GM18868 (cell line): ENCODE results near the gene MRPS24.
"Not testable (repeated sequence)": the region's sequence is repeated elsewhere in the genome, so short reads cannot be mapped to it uniquely, and the experiment has no call there.

Source experiments
- ATAC-seq: cut with Tn5 transposase; IDR thresholded peaks from one replicate; pipeline ENCODE4 v1.9.1; 2021; ENCODE audit warnings: mild to moderate bottlenecking, moderate library complexity; ENCODE audit not compliant: unreplicated experiment

The MRPS24 gene

DNA sequence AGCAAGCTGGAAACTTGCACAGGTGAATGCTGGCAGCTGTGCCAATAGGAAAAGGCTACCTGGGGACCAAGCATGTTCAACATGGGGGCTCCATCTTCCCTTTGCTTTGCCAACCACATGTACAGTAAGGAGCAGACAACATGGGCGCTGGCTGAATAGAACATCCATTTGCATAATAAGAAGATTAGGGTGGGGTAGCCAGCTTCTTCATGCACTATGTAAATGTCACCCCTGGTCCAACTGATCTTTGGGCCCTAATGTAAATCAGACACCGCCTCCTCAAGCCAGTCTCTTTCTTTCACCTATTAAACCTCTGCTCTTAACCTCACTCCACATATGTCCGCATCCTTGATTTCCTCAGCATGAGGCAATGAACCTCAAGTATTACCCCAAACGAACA, 26.0 kb downstream of the MRPS24 start:
- no peak for ATAC-seq

- no peak for ATAC-seq
Measured at GRCh38 chr7:43838201-43838658, 31.1 kb downstream of the MRPS24 start.

- peak; percentile 33 for ATAC-seq
Measured at GRCh38 chr7:43834463-43835251, 34.7 kb downstream of the MRPS24 start.

DNA sequence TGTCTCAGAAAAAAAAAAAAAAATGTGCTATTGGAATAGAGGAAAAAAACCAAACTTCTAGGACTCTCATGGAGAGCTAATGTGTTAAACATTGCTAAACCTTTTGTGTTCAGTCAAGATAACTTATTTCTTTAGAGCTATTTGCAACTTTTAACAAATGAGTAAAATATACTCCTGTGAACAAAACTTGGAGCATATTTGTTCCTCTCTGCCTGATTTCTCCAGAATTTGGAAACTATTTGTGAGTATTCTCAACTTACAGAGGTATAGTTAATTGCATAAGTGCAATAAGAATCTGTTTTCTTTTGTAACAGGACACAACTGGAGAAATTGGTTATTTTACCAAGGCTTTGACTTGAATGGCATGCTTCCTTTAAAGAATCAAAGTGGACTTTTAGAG, 38.4 kb downstream of the MRPS24 start:
- not testable (repeated sequence) for ATAC-seq

GRCh38 chr7:43825391-43825808, 43.9 kb downstream of the MRPS24 start:
- no peak for ATAC-seq

DNA sequence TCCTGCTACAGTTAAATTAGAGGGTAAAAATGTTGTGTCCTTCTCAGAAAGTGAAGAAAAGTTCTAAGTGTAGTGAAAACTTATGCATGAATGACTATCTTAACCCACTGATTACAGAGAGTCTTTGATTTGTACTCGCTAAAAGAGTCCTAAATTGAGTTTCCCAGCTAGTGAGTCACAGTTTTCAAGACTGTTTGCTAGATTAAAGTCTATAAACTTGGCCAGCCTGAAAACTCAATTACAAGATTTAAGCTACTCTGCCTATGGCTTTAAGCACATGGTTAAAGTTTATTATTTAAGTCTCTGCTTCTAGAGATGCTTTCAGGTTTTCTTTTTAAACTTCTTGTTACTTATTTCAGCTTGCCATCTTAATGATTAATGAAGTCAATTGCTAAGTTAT, 44.4 kb downstream of the MRPS24 start:
- no peak for ATAC-seq

- not testable (repeated sequence) for ATAC-seq
Measured at GRCh38 chr7:43824513-43824912, 44.8 kb downstream of the MRPS24 start.

DNA sequence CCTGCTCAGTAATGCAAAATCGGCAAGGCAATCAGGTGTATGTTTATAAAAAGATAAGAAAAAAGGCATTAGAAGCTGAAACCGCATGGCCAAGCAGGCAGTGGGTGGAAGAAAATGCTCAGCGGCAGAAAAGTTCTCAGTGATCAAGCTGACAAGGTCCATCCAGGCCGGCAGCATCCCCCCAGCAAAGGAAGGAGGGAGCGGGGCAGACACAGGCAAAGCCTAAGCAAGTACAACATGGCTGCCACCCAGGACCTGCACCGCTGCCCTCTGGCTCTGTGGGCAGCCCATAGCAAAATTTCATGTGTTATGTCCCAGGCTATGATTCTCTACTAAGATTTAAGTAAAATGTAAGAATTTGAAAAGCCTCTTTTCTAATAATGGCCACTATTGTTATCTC, 45.4 kb downstream of the MRPS24 start:
- no peak for ATAC-seq

DNA sequence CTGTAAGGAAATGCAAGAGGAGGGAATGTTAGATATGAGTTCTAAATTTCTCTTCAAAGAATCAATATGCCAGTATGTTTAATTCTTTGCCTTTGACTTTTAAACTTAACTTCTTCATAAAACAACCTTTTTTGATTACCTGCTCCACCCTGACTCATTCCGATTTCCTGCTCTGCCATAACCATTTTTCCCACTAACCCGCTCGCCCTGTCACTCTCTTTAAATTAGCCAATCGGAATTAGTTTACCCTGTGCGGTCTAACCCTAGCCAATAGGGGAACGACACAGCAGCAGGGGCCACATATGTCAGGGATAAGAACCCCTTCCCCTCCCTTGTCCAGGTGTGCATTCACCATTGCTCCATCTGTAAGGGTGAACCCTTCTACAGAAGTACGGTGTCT, 45.9 kb downstream of the MRPS24 start:
- ATAC-seq, result not testable (repeated sequence)
